ENCODE measurements around the gene TMCO4.

Gene TMCO4

GRCh38 chr1:19756480-19756879 lies 43.2 kb downstream of the TMCO4 start:
- Histone ChIP-seq H3K4me2 (ENCODE audit: low read length) (no peak overlapping the region), H3K27me3 (ENCODE audit: low read depth, low read length) (no peaks in the 10 kb centered on the region), H3K4me3 (ENCODE audit: low read length) (no peak overlapping the region), H3K9ac (ENCODE audit: low read length) (no peak overlapping the region), H3K36me3 (replicated peaks; ENCODE audit: low read depth, low read length) (no peaks in the 10 kb centered on the region), H3K9me3 (ENCODE audit: insufficient read depth, low read length) (no peaks in the 10 kb centered on the region), H2AFZ (ENCODE audit: low read depth, low read length) (no peak overlapping the region), H3K79me2 (ENCODE audit: low read length) (no peaks in the 10 kb centered on the region), H3K4me1 (ENCODE audit: low read length) (no peaks in the 10 kb centered on the region), H3K27ac (ENCODE audit: low read length) (no peak overlapping the region), H4K20me1 (ENCODE audit: insufficient read depth, low read length) (no peaks in the 10 kb centered on the region)
- TF ChIP-seq CTCF (IDR thresholded peaks at IDR 0.05; ENCODE audit: low read depth, low read length): no peak
- no peak for TF ChIP-seq EZH2phosphoT487 (IDR thresholded peaks at IDR 0.05; ENCODE audit: low read depth)

- Histone ChIP-seq H3K36me3 (replicated peaks; ENCODE audit: low read depth, low read length) (no peaks in the 10 kb centered on the region), H3K79me2 (ENCODE audit: low read length) (no peaks in the 10 kb centered on the region), H3K27me3 (ENCODE audit: low read depth, low read length) (no peaks in the 10 kb centered on the region), H3K9me3 (ENCODE audit: insufficient read depth, low read length) (no peaks in the 10 kb centered on the region), H3K9ac (ENCODE audit: low read length) (no peak overlapping the region), H3K4me3 (ENCODE audit: low read length) (no peak overlapping the region), H3K4me2 (ENCODE audit: low read length) (no peak overlapping the region), H3K27ac (ENCODE audit: low read length) (no peak overlapping the region), H4K20me1 (ENCODE audit: insufficient read depth, low read length) (no peaks in the 10 kb centered on the region), H3K4me1 (ENCODE audit: low read length) (no peaks in the 10 kb centered on the region), H2AFZ (ENCODE audit: low read depth, low read length) (no peak overlapping the region)
- no peak for TF ChIP-seq EZH2phosphoT487 (IDR thresholded peaks at IDR 0.05; ENCODE audit: low read depth)
- TF ChIP-seq CTCF (IDR thresholded peaks at IDR 0.05; ENCODE audit: low read depth, low read length): no peak
These were observed 45.2 kb downstream of the TMCO4 start for GRCh38 chr1:19754482-19754881.

DNA sequence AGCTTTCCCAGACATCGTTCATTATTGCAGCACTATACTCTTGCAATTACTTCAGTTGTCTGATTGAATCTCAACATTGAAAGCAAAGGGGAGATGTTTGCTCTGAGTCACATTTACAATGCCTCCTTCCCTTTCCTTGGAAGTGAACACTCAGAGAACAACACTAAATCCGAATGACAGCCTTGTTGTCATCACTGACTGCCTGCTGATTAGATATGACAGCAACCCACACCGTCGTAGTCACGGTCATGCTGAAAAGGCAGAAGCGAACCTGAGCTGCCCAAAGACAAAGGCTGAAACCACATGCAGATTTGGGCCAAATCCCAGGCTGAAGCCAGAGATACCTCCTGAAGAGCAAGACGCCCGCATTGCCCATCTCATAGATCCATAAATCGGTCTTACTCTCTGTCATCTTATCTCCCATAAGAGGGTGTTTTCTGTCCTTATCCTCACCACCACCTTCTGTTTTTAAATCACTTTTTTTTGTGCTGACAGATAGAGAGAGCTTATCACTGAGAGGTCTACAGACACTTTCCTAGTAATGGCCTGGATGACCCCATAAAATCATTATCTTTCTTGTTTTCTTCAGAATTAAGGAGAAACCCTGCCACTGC lies 47.5 kb downstream of the TMCO4 start:
- Histone ChIP-seq H3K9ac (ENCODE audit: low read length) (no peak overlapping the region), H3K4me1 (ENCODE audit: low read length) (no peaks in the 10 kb centered on the region), H3K4me3 (ENCODE audit: low read length) (no peak overlapping the region), H2AFZ (ENCODE audit: low read depth, low read length) (no peak overlapping the region), H4K20me1 (ENCODE audit: insufficient read depth, low read length) (no peaks in the 10 kb centered on the region), H3K36me3 (replicated peaks; ENCODE audit: low read depth, low read length) (peaks cover 3% of the 10 kb centered on the region), H3K27ac (ENCODE audit: low read length) (no peak overlapping the region), H3K4me2 (ENCODE audit: low read length) (no peak overlapping the region), H3K9me3 (ENCODE audit: insufficient read depth, low read length) (no peaks in the 10 kb centered on the region), H3K27me3 (ENCODE audit: low read depth, low read length) (no peaks in the 10 kb centered on the region), H3K79me2 (ENCODE audit: low read length) (no peaks in the 10 kb centered on the region)
- TF ChIP-seq CTCF (IDR thresholded peaks at IDR 0.05; ENCODE audit: low read depth, low read length) (no peak), EZH2phosphoT487 (IDR thresholded peaks at IDR 0.05; ENCODE audit: low read depth) (no peak)

DNA sequence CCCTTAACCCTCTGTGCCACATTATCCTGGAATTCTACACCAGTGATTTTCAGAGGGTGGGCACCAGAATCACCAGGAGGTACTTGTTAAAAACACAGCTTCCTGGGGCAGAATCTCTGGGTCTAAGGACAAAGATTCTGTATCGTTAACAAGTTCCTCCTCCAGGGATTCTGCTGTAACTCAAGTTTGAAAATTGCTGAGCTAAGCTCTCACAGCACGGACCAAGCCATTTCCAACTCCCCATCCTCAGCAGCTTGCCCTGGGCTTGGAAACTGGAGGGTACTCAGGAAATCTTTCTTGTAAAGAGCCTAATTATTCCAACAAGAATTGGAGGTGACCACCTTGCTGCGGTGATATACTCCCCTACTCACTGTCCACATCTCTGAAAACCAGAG lies 48.8 kb downstream of the TMCO4 start:
- no peak overlapping the region for H3K9ac ChIP-seq (ENCODE audit: low read length)
- no peak overlapping the region for H3K4me3 ChIP-seq (ENCODE audit: low read length)
- H3K27ac ChIP-seq (ENCODE audit: low read length): no peak overlapping the region
- H4K20me1 ChIP-seq (ENCODE audit: insufficient read depth, low read length): no peaks in the 10 kb centered on the region
- no peak overlapping the region for H3K4me2 ChIP-seq (ENCODE audit: low read length)
- no peaks in the 10 kb centered on the region for H3K9me3 ChIP-seq (ENCODE audit: insufficient read depth, low read length)
- no peaks in the 10 kb centered on the region for H3K27me3 ChIP-seq (ENCODE audit: low read depth, low read length)
- H3K79me2 ChIP-seq (ENCODE audit: low read length): no peaks in the 10 kb centered on the region
- TF ChIP-seq EZH2phosphoT487 (IDR thresholded peaks at IDR 0.05; ENCODE audit: low read depth) (no peak), CTCF (IDR thresholded peaks at IDR 0.05; ENCODE audit: low read depth, low read length) (no peak)
- H3K36me3 ChIP-seq (replicated peaks; ENCODE audit: low read depth, low read length): peaks cover 3% of the 10 kb centered on the region
- H3K4me1 ChIP-seq (ENCODE audit: low read length): no peaks in the 10 kb centered on the region
- H2AFZ ChIP-seq (ENCODE audit: low read depth, low read length): no peak overlapping the region
